ENCODE results near the gene FSD2. TPM values are rescaled to one million over a fixed set of nuclear protein-coding genes. Genes with fewer than 3 reads are reported as not detected.
"Not testable (repeated sequence)": the region's sequence is repeated elsewhere in the genome, so short reads cannot be mapped to it uniquely, and the experiment has no call there.

FSD2 gene
- total and polyA plus RNA-seq, 9 donors = 22.1 to 50.1 (median 44.3) TPM

DNA sequence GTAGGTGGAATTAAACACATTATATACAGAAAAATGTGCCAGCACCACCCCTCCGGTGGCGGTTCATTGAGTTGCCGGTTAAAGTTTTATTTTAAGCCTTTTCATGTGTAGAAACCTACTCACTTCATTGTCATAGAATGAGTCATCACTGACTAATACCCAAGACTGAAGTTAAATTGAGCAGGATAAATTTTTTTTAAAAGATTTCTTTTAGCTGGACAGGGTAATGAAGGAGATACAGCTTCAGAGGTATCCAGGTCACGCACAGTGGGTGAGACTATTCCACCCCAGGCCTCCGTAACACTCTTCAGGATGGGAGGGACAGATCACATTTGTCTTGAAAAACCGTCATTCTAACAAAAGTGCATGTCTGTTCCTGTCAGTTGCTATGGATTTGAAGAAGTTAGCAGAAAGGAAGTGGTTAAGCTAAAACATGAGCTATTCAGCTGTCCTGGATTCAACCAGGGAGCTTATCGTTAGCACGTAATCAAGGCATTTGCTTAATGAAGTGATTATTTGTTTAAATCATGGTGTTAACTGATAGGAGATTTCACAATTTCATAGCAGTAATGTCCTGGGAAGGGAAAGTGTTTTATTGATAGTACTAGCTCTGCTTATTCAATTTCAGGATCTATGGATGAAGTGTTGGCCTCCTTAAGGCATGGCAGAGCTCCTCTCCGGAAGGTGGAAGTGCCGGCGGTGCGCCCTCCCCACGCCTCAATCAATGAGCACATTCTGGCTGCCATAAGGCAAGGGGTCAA lies 26.9 kb upstream of the FSD2 start:
- no peak overlapping the region for H3K27ac ChIP-seq (ENCODE audit: low read length)
- no peak for DNase-seq
- H3K9me3 ChIP-seq (replicated peaks; ENCODE audit: control insufficient read depth, low read depth, low read length) = no peaks in the 10 kb centered on the region
- WGBS (ENCODE audit: insufficient coverage) = 91% methylated on average over 5 of the region's 13 CpGs
- H3K27me3 ChIP-seq (ENCODE audit: control insufficient read depth, insufficient read depth, low read length) = no peaks in the 10 kb centered on the region
- no peaks in the 10 kb centered on the region for H3K4me1 ChIP-seq (ENCODE audit: control insufficient read depth, insufficient read depth, low read length)
- H3K36me3 ChIP-seq (ENCODE audit: control insufficient read depth, insufficient read depth, low read length) = peaks cover 77% of the 10 kb centered on the region
- H3K4me3 ChIP-seq (ENCODE audit: low read length) = no peak overlapping the region

DNA sequence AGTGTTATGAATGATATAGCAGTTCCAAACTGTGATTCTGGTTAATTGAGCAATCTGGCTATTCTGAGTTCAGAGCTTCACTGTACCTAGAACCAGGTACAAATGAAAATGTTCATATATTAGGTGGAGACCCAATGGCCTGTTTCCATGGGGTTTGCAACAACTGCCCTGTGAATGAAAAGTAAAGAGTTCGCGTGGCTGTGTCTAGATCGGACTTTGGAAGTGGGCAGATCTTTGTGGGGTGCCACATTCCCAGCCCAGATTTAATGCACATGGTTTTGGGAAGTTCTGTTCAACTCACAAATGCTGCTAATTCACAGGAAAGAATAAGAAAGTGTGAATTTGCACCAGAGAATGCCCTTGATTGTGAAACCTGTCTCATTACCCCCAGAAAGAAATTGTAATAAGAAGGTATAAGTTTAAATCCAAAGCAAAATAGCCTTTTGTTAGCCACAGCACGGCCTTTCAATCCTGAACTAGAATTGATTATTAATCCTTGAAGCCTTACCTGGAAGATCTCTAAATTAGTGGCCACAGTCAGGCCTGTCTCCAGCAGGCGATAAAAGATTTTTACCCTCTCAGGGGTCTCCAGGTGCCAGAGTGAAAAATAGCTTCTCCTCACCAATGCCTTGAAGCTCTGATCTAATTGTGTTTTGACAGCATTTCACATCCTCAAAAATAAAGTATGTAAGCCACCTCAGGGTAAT lies 26.2 kb upstream of the FSD2 start:
- Histone ChIP-seq H3K27me3 (ENCODE audit: control insufficient read depth, insufficient read depth, low read length) (no peaks in the 10 kb centered on the region), H3K9me3 (replicated peaks; ENCODE audit: control insufficient read depth, low read depth, low read length) (no peaks in the 10 kb centered on the region), H3K36me3 (ENCODE audit: control insufficient read depth, insufficient read depth, low read length) (peaks cover 75% of the 10 kb centered on the region), H3K4me1 (ENCODE audit: control insufficient read depth, insufficient read depth, low read length) (no peaks in the 10 kb centered on the region), H3K27ac (ENCODE audit: low read length) (no peak overlapping the region), H3K4me3 (ENCODE audit: low read length) (no peak overlapping the region)
- 85% methylated on average over 4 of the region's 5 CpGs for WGBS (ENCODE audit: insufficient coverage)
- no peak for DNase-seq

DNA sequence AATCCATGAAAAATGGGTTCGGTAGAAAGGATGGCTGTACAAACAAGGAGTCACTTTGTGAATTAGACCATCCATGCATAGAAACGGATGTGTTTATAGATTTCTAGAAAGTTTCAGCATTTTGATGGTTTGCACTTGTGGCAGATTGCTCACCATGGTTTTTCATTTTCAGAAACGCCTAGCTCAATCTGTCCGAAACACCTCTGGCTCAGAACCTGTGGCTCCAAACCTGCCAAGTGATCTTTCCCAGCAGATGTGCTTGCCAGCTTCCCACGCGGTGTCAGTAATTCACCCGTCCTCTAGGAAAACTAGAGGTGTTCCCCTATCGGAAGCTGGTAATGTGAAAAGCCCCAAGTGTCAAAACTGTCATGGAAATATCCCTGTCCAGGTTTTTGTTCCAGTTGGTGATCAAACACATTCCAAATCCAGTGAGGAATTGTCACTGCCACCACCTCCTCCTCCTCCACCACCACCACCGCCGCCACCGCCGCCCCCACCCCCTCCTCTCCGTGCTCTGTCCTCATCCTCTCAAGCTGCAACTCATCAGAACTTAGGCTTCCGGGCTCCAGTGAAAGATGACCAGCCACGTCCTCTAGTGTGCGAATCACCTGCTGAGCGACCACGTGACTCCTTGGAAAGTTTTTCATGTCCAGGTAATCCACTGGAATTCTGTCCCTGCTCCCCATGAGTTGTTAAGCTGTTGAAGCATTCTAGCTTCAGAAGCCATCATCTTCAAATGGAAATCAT lies 24.7 kb upstream of the FSD2 start:
- 85% methylated on average over 17 of the region's 18 CpGs for WGBS (ENCODE audit: insufficient coverage)

DNA sequence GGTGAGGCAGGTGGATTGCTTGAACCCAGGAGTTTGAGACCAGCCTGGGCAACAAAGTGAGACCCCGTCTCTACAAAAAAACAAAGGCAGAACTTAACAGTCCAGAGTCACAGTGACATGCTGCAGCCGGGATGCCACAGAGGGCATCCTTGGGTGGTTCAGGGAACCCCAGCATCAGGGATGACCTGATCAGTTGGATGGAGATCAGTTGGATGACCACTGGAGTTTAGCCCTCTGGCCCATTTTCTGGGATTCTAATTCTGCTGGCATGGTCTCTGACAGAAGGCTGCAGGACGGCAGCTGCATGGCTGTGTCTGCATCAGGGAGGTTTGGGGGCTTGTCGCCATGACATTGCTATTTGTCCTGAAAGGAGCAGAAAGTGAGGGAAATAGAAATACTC lies 23.4 kb upstream of the FSD2 start:
- Histone ChIP-seq H3K4me1 (ENCODE audit: control insufficient read depth, insufficient read depth, low read length) (no peaks in the 10 kb centered on the region), H3K9me3 (replicated peaks; ENCODE audit: control insufficient read depth, low read depth, low read length) (no peaks in the 10 kb centered on the region), H3K4me3 (ENCODE audit: low read length) (no peak overlapping the region), H3K27ac (ENCODE audit: low read length) (no peak overlapping the region), H3K27me3 (ENCODE audit: control insufficient read depth, insufficient read depth, low read length) (no peaks in the 10 kb centered on the region), H3K36me3 (ENCODE audit: control insufficient read depth, insufficient read depth, low read length) (peaks cover 75% of the 10 kb centered on the region)
- DNase-seq = no peak
- WGBS (ENCODE audit: insufficient coverage) = 91% methylated on average over 3 of the region's 4 CpGs

More for the DNA sequence above, 24.7 kb upstream of the FSD2 start:
- Histone ChIP-seq H3K4me1 (ENCODE audit: control insufficient read depth, insufficient read depth, low read length) (no peaks in the 10 kb centered on the region), H3K9me3 (replicated peaks; ENCODE audit: control insufficient read depth, low read depth, low read length) (no peaks in the 10 kb centered on the region), H3K27ac (ENCODE audit: low read length) (no peak overlapping the region), H3K4me3 (ENCODE audit: low read length) (no peak overlapping the region), H3K36me3 (ENCODE audit: control insufficient read depth, insufficient read depth, low read length) (peaks cover 73% of the 10 kb centered on the region), H3K27me3 (ENCODE audit: control insufficient read depth, insufficient read depth, low read length) (no peaks in the 10 kb centered on the region)
- DNase-seq = no peak

DNA sequence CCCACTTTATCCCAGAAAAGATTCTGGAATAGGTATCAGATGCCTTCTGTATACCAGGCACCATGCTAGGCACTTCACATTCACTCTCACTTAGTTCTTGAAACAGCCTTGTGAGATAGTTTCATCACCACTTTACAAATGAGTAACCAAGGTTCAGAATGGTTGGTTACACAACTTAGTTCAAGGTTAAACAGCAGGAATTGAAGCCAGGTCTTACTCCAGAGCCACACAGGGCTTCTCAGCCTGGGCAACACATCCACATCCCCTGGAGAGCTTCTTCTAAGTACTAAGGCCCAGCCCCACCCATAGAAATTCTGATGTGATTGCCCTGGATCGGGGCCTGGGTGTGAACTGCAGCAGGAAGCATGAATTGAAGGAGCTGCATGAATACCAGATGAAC lies 22.2 kb upstream of the FSD2 start:
- H3K4me3 ChIP-seq (ENCODE audit: low read length) = no peak overlapping the region
- H3K4me1 ChIP-seq (ENCODE audit: control insufficient read depth, insufficient read depth, low read length) = no peaks in the 10 kb centered on the region
- no peaks in the 10 kb centered on the region for H3K9me3 ChIP-seq (replicated peaks; ENCODE audit: control insufficient read depth, low read depth, low read length)
- H3K27ac ChIP-seq (ENCODE audit: low read length) = no peak overlapping the region
- WGBS (ENCODE audit: insufficient coverage) = no CpG with 5 or more reads among the region's 1 CpG
- H3K27me3 ChIP-seq (ENCODE audit: control insufficient read depth, insufficient read depth, low read length) = no peaks in the 10 kb centered on the region
- no peak for DNase-seq
- H3K36me3 ChIP-seq (ENCODE audit: control insufficient read depth, insufficient read depth, low read length) = peaks cover 71% of the 10 kb centered on the region

DNA sequence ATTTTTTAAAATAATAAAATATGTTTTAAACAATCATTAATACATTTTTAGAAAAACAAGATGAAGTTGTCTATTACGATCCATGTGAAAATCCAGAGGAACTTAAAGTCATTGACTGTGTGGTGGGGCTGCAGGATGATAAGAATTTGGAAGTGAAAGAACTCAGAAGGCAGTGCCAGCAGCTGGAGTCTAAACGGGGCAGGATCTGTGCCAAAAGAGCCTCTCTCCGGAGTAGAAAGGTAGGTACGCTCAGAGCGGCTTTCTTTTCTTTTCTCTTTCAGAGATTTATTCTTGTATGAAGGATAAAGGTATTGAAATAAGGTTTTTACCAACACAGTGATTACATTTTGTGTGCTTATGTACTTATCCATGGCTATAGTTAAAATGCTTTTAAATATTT lies 17.2 kb upstream of the FSD2 start:
- Histone ChIP-seq H3K4me3 (ENCODE audit: low read length) (no peak overlapping the region), H3K4me1 (ENCODE audit: control insufficient read depth, insufficient read depth, low read length) (no peaks in the 10 kb centered on the region), H3K36me3 (ENCODE audit: control insufficient read depth, insufficient read depth, low read length) (peaks cover 43% of the 10 kb centered on the region), H3K27me3 (ENCODE audit: control insufficient read depth, insufficient read depth, low read length) (no peaks in the 10 kb centered on the region), H3K9me3 (replicated peaks; ENCODE audit: control insufficient read depth, low read depth, low read length) (no peaks in the 10 kb centered on the region), H3K27ac (ENCODE audit: low read length) (no peak overlapping the region)
- 100% methylated on average over 1 of the region's 5 CpGs for WGBS (ENCODE audit: insufficient coverage)
- no peak for DNase-seq

DNA sequence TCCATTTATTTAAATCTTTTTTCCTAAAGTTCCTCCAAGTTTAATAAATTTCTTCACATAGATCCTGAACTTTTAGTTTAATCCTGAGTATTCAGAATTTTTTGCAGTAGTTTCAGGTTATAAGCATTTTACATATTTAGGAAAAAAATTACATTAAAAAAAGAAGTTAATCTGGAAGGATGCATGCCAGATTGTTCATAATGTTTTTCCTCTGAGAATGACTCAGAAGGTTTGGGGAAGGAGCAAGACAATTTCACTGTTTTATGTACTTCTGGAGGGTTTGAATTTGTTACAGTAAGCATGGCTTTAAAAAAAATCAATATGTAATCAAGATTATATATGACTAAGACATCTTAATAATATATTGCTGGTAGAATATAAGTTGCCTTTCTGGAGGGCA lies 16.0 kb upstream of the FSD2 start:
- H3K9me3 ChIP-seq (replicated peaks; ENCODE audit: control insufficient read depth, low read depth, low read length); H3K4me1 ChIP-seq (ENCODE audit: control insufficient read depth, insufficient read depth, low read length); H3K27ac ChIP-seq (ENCODE audit: low read length); H3K4me3 ChIP-seq (ENCODE audit: low read length); DNase-seq; H3K27me3 ChIP-seq (ENCODE audit: control insufficient read depth, insufficient read depth, low read length): not testable (repeated sequence)
- H3K36me3 ChIP-seq (ENCODE audit: control insufficient read depth, insufficient read depth, low read length) = peaks cover 40% of the 10 kb centered on the region

DNA sequence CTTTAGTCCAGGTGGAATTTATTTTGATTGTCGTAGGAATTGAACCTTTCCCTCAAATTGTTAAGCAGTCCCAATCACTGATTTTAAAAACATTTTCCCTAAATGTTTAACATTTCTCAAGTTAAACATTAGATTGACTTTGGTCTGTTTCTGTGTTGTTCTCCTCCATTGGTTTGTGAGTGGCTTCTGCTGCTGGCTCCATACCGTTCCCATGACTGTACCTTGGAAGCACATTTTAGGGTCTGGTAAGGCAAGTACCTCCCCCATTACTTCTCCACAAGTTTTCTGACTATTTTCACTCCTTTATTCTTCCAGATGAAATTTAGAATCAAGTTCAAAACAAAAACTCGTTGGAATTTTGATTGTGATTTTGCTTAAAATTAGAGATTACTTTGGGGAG lies 15.5 kb upstream of the FSD2 start:
- not testable (repeated sequence) for H3K27me3 ChIP-seq (ENCODE audit: control insufficient read depth, insufficient read depth, low read length); H3K27ac ChIP-seq (ENCODE audit: low read length); H3K4me3 ChIP-seq (ENCODE audit: low read length); DNase-seq; H3K9me3 ChIP-seq (replicated peaks; ENCODE audit: control insufficient read depth, low read depth, low read length); H3K4me1 ChIP-seq (ENCODE audit: control insufficient read depth, insufficient read depth, low read length)
- WGBS (ENCODE audit: insufficient coverage) = no CpG with 5 or more reads among the region's 3 CpGs
- H3K36me3 ChIP-seq (ENCODE audit: control insufficient read depth, insufficient read depth, low read length) = peaks cover 38% of the 10 kb centered on the region

DNA sequence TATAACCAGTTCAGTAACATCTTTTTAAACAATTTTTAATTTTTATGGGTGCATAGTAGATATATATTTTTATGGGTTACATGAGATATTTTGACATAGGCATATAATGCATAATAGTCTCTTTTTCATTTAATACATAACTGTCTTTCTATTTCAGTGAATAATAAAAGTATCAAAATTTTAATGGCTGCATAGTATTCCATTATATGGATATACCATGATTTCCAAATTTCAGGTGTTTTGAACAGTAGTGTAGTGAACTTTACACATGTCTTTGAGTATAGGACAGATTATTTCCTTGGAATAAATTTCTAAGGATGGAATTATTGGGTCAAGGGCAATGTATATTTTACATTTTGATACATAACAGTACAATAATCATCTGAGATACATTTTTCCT lies 14.3 kb upstream of the FSD2 start:
- no peaks in the 10 kb centered on the region for H3K9me3 ChIP-seq (replicated peaks; ENCODE audit: control insufficient read depth, low read depth, low read length)
- H3K4me1 ChIP-seq (ENCODE audit: control insufficient read depth, insufficient read depth, low read length) = no peaks in the 10 kb centered on the region
- H3K36me3 ChIP-seq (ENCODE audit: control insufficient read depth, insufficient read depth, low read length) = peaks cover 32% of the 10 kb centered on the region
- DNase-seq = no peak
- no peaks in the 10 kb centered on the region for H3K27me3 ChIP-seq (ENCODE audit: control insufficient read depth, insufficient read depth, low read length)
- no peak overlapping the region for H3K4me3 ChIP-seq (ENCODE audit: low read length)
- no peak overlapping the region for H3K27ac ChIP-seq (ENCODE audit: low read length)

DNA sequence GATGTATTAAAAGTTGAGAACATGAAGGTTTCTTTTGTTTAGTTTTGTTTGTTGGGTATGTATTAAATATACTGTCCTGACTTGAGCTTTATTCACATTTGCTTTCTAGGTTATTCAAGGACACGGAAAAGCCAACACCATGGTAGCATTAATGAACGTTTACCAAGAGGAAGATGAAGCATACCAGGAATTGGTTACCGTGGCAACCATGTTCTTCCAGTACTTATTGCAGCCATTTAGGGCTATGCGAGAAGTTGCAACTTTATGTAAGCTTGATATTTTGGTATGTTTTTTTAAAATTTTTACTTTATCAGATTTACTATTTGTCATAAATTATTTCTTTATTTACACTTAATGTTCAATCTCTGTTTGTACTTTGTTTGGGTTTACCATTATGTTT lies 7.1 kb upstream of the FSD2 start:
- Histone ChIP-seq H3K4me1 (ENCODE audit: control insufficient read depth, insufficient read depth, low read length) (peaks cover 13% of the 10 kb centered on the region), H3K36me3 (ENCODE audit: control insufficient read depth, insufficient read depth, low read length) (peaks cover 19% of the 10 kb centered on the region), H3K27ac (ENCODE audit: low read length) (no peak overlapping the region), H3K4me3 (ENCODE audit: low read length) (no peak overlapping the region), H3K27me3 (ENCODE audit: control insufficient read depth, insufficient read depth, low read length) (no peaks in the 10 kb centered on the region), H3K9me3 (replicated peaks; ENCODE audit: control insufficient read depth, low read depth, low read length) (no peaks in the 10 kb centered on the region)
- no peak for DNase-seq
- 86% methylated on average over 2 of the region's 4 CpGs for WGBS (ENCODE audit: insufficient coverage)

All from muscle of leg (tissue), 11 donors.